Bronchial epithelial cell (primary cell): Measurements from ENCODE around the gene HSF2BP. TPM values are rescaled to one million over a fixed set of nuclear protein-coding genes. Genes with fewer than 3 reads are reported as not detected.

ENCODE experiments used
- DNase-seq: peaks from one replicate; pipeline ENCODE4 v3.0.0-alpha.2; 2010; ENCODE audit warnings: low read depth
- FAIRE-seq: peaks from 2 replicates; lab custom pipeline; 2011; peaks lifted over from hg19 to GRCh38; lab: Jason Lieb, UNC
- H3K27me3 ChIP-seq: 2 replicates; pipeline ENCODE4 v1.5.1; 2011; ENCODE audit warnings: low read length; ENCODE audit not compliant: control insufficient read depth, insufficient read depth
- H3K36me3 ChIP-seq: 2 replicates; pipeline ENCODE4 v1.5.1; 2011; ENCODE audit warnings: low read length; ENCODE audit not compliant: control insufficient read depth, insufficient read depth
- H3K4me3 ChIP-seq: 2 replicates; pipeline ENCODE4 v1.5.1; 2011; ENCODE audit warnings: mild to moderate bottlenecking, low read depth, low read length, control low read depth
- total RNA-seq: library from RNA; depleted of rRNA; stranded (reverse); fragments of >200 nt; gene quantifications from 2 replicates; pipeline ENCODE4 v1.2.1, GENCODE V29; 2014
- TF ChIP-seq, protein P1 (sequence below): IDR thresholded peaks from 2 replicates; pipeline ENCODE4 v1.5.1; 2011; ENCODE audit warnings: mild to moderate bottlenecking, moderate library complexity, low read length, control low read depth, inconsistent platforms; ENCODE audit not compliant: insufficient read depth, severe bottlenecking

Gene HSF2BP
- total RNA-seq, 1 donor from 2014 or later, result 6.6 TPM

- Histone ChIP-seq H3K4me3 (no peak overlapping the region), H3K36me3 (no peaks in the 10 kb centered on the region), H3K27me3 (no peaks in the 10 kb centered on the region)
- no peak for DNase-seq
- FAIRE-seq, result peak; percentile 92
- TF ChIP-seq, protein P1, sequence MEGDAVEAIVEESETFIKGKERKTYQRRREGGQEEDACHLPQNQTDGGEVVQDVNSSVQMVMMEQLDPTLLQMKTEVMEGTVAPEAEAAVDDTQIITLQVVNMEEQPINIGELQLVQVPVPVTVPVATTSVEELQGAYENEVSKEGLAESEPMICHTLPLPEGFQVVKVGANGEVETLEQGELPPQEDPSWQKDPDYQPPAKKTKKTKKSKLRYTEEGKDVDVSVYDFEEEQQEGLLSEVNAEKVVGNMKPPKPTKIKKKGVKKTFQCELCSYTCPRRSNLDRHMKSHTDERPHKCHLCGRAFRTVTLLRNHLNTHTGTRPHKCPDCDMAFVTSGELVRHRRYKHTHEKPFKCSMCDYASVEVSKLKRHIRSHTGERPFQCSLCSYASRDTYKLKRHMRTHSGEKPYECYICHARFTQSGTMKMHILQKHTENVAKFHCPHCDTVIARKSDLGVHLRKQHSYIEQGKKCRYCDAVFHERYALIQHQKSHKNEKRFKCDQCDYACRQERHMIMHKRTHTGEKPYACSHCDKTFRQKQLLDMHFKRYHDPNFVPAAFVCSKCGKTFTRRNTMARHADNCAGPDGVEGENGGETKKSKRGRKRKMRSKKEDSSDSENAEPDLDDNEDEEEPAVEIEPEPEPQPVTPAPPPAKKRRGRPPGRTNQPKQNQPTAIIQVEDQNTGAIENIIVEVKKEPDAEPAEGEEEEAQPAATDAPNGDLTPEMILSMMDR, result no peak
These were observed 27.7 kb downstream of the HSF2BP start for GRCh38 chr21:43631411-43632107.

GRCh38 chr21:43627527-43627926 is 31.8 kb downstream of the HSF2BP start:
- TF ChIP-seq, protein P1, result no peak
- FAIRE-seq (no peak), DNase-seq (no peak)
- no peaks in the 10 kb centered on the region for H3K36me3 ChIP-seq
- no peaks in the 10 kb centered on the region for H3K27me3 ChIP-seq
- no peak overlapping the region for H3K4me3 ChIP-seq

DNA sequence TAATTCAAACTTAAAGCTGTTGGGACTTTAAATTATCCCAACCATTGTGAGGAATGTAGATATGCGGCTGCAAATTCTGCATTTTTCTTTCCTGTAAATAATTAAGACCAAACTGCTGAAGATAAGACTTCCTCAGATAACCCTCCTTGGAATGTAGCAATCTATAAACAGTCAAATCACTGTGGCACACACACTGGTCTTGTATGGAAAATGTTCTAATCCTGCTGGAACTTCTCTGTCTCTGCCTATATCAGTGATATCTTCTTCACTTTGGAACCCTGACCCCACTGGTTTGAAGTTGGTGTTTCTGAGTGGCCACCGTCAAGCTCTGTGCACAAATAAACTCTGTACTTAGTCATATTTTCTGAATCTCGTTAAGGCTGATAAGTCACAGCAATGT is 32.9 kb downstream of the HSF2BP start:
- TF ChIP-seq, protein P1, result no peak
- no peak for FAIRE-seq
- H3K36me3 ChIP-seq, result no peaks in the 10 kb centered on the region
- no peak for DNase-seq
- no peak overlapping the region for H3K4me3 ChIP-seq
- no peaks in the 10 kb centered on the region for H3K27me3 ChIP-seq

DNA sequence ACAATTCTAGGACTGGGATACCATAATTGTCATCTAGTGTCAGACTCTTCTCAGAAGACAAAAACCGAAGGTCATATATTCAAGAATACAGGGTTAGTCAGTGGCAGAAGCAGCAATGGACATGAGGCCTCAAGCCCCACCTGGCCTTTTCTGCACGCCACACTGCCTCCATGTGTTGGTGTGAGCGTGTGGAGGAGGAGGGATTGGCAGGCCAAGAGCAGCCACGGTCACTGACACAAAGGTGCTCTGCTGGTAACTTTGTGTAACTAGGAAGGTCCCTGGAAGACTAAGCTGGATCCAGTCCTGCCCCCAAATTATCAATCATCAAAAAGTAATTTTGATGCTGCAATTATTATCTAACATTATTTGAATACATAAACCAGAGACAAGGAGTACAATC is 34.9 kb downstream of the HSF2BP start:
- no peak for FAIRE-seq
- Histone ChIP-seq H3K4me3 (no peak overlapping the region), H3K27me3 (no peaks in the 10 kb centered on the region), H3K36me3 (no peaks in the 10 kb centered on the region)
- DNase-seq, result no peak
- TF ChIP-seq, protein P1, result no peak

GRCh38 chr21:43623588-43623987 is 35.7 kb downstream of the HSF2BP start:
- DNase-seq (no peak), FAIRE-seq (no peak)
- H3K27me3 ChIP-seq, result no peaks in the 10 kb centered on the region
- no peaks in the 10 kb centered on the region for H3K36me3 ChIP-seq
- TF ChIP-seq, protein P1, result no peak
- no peak overlapping the region for H3K4me3 ChIP-seq

DNA sequence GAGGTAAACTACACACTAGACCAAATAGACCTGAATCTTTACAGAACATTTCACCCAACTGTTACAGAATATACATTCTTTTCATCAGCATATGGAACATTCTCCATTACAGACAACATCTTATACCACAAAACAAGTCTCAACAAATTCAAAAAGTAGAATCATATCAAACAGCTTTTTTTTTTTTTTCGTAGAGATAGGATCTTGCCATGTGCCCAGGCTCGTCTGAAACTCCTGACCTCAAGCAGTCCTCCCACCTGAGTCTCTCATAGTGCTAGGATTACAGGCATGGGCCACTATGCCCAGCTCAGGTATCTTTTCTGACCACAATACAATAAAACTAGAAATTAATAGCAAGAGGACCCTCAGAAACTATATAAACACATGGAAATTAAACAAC is 36.5 kb downstream of the HSF2BP start:
- H3K4me3 ChIP-seq, result no peak overlapping the region
- H3K27me3 ChIP-seq, result no peaks in the 10 kb centered on the region
- FAIRE-seq (no peak), DNase-seq (peak; percentile 93)
- TF ChIP-seq, protein P1, result no peak
- H3K36me3 ChIP-seq, result no peaks in the 10 kb centered on the region
